Liver (tissue), 3 donors: ENCODE results near the gene MDM2.

Experiments used
- EGR1 ChIP-seq, 2 donors: IDR thresholded peaks; 2 replicates each; pipeline ENCODE4 v1.6.1; 2016 to 2018; ENCODE audit warnings: antibody characterized with exemption in 2 of 2, low read depth in 2 of 2
- FOXA1 ChIP-seq: IDR thresholded peaks from 2 replicates; pipeline ENCODE4 v1.6.1; 2016; ENCODE audit warnings: antibody characterized with exemption
- HNF4G ChIP-seq: IDR thresholded peaks from 2 replicates; pipeline ENCODE4 v1.6.1; 2016; ENCODE audit warnings: antibody characterized with exemption
- JUND ChIP-seq, 2 donors: IDR thresholded peaks; 2 replicates each; pipeline ENCODE4 v1.6.1; 2016; ENCODE audit warnings: antibody characterized with exemption in 2 of 2
- NR2F2 ChIP-seq: IDR thresholded peaks from 2 replicates; pipeline ENCODE4 v1.6.1; 2016; ENCODE audit warnings: antibody characterized with exemption
- RAD21 ChIP-seq, 2 donors: IDR thresholded peaks; 2 replicates each; pipeline ENCODE4 v1.6.1; 2016; ENCODE audit warnings: antibody characterized with exemption in 2 of 2, mild to moderate bottlenecking in 2 of 2
- REST ChIP-seq: IDR thresholded peaks from 2 replicates; pipeline ENCODE4 v1.6.1; 2016; ENCODE audit warnings: antibody characterized with exemption, mild to moderate bottlenecking
- SP1 ChIP-seq: IDR thresholded peaks from 2 replicates; pipeline ENCODE4 v1.6.1; 2018; ENCODE audit warnings: antibody characterized with exemption, mild to moderate bottlenecking
- TAF1 ChIP-seq: conservative IDR thresholded peaks from 2 replicates; pipeline ENCODE4 v1.6.1; 2016; ENCODE audit warnings: antibody characterized with exemption, mild to moderate bottlenecking
- TF ChIP-seq, protein P1 (sequence below): fragments of 150-350 bp; IDR thresholded peaks from 2 replicates; pipeline ENCODE4 v1.5.1; 2017; ENCODE audit warnings: improper control_type of control experiment, low read depth, low read length; ENCODE audit not compliant: missing input control
- TF ChIP-seq, protein P2 (sequence below): IDR thresholded peaks from 2 replicates; pipeline ENCODE4 v1.6.1; 2016; ENCODE audit warnings: antibody characterized with exemption
- donor health status: healthy.
- donor health status: healthy.

- TF ChIP-seq, protein P1, sequence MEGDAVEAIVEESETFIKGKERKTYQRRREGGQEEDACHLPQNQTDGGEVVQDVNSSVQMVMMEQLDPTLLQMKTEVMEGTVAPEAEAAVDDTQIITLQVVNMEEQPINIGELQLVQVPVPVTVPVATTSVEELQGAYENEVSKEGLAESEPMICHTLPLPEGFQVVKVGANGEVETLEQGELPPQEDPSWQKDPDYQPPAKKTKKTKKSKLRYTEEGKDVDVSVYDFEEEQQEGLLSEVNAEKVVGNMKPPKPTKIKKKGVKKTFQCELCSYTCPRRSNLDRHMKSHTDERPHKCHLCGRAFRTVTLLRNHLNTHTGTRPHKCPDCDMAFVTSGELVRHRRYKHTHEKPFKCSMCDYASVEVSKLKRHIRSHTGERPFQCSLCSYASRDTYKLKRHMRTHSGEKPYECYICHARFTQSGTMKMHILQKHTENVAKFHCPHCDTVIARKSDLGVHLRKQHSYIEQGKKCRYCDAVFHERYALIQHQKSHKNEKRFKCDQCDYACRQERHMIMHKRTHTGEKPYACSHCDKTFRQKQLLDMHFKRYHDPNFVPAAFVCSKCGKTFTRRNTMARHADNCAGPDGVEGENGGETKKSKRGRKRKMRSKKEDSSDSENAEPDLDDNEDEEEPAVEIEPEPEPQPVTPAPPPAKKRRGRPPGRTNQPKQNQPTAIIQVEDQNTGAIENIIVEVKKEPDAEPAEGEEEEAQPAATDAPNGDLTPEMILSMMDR, result no peak
- TF ChIP-seq EGR1 (IDR thresholded peaks at IDR 0.05; ENCODE audit: low read depth in 2 of 2) (no peak), TAF1 (no peak), HNF4G (no peak), FOXA1 (no peak), NR2F2 (no peak), SP1 (no peak), RAD21 (IDR thresholded peaks at IDR 0.05) (no peak), JUND (IDR thresholded peaks at IDR 0.05) (no peak), REST (no peak)
- TF ChIP-seq, protein P2, sequence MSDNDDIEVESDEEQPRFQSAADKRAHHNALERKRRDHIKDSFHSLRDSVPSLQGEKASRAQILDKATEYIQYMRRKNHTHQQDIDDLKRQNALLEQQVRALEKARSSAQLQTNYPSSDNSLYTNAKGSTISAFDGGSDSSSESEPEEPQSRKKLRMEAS, result no peak
Observed at GRCh38 chr12:68803948-68804656, 3.9 kb upstream of the MDM2 start.
